Natural killer cell (primary cell): Measurements from ENCODE around the gene NWD2. TPM values are rescaled to one million over a fixed set of nuclear protein-coding genes. Genes with fewer than 3 reads are reported as not detected.

ENCODE experiments used
- ATAC-seq, 3 donors: fragments of 150-1000 bp in 2 of 3; fragments of 200-7000 bp in 1 of 3; cut with Tn5 transposase; 1 replicate in 1 of 3; 2 replicates in 2 of 3; pipeline ENCODE4 v1.10.0; 2021; ENCODE audit warnings: mild to moderate bottlenecking in 2 of 3, moderate library complexity in 2 of 3
- DNase-seq, 2 donors: peaks; one replicate each; pipeline versions ENCODE4 v3.0.0 to v3.0.0-alpha.2; 2013 to 2021; ENCODE audit warnings: mixed read lengths in 1 of 2
- H3K27ac ChIP-seq: one replicate; pipeline ENCODE4 v1.5.1; 2013; ENCODE audit warnings: mild to moderate bottlenecking, low read length
- H3K27me3 ChIP-seq: one replicate; pipeline ENCODE4 v1.6.1; 2013; ENCODE audit warnings: low read length; ENCODE audit not compliant: control insufficient read depth, insufficient read depth
- H3K36me3 ChIP-seq: one replicate; pipeline ENCODE4 v1.6.1; 2013; ENCODE audit warnings: low read length; ENCODE audit not compliant: control insufficient read depth, insufficient read depth
- H3K4me1 ChIP-seq: one replicate; pipeline ENCODE4 v1.6.1; 2013; ENCODE audit warnings: low read length; ENCODE audit not compliant: control insufficient read depth, insufficient read depth
- H3K4me3 ChIP-seq: one replicate; pipeline ENCODE4 v1.5.1; 2013; ENCODE audit warnings: low read length
- H3K9me3 ChIP-seq: one replicate; pipeline ENCODE4 v1.6.1; 2013; ENCODE audit warnings: low read length; ENCODE audit not compliant: control insufficient read depth, insufficient read depth
- H3K27ac Mint-ChIP-seq, 2 donors: one replicate each; pipeline ENCODE4 v1.8.0; 2022; ENCODE audit warnings: mild to moderate bottlenecking in 2 of 2, mixed read lengths in 2 of 2, moderate library complexity in 1 of 2
- H3K27me3 Mint-ChIP-seq, 2 donors: one replicate each; pipeline ENCODE4 v1.8.0; 2022; ENCODE audit warnings: low read depth in 2 of 2, mixed read lengths in 2 of 2
- H3K36me3 Mint-ChIP-seq: one replicate; pipeline ENCODE4 v1.8.0; 2022; ENCODE audit warnings: mixed read lengths
- H3K4me1 Mint-ChIP-seq, 2 donors: one replicate each; pipeline ENCODE4 v1.8.0; 2022; ENCODE audit warnings: mixed read lengths in 2 of 2
- H3K4me3 Mint-ChIP-seq: one replicate; pipeline ENCODE4 v1.8.0; 2022; ENCODE audit warnings: mild to moderate bottlenecking, moderate library complexity, mixed read lengths
- H3K9me3 Mint-ChIP-seq, 2 donors: one replicate each; pipeline ENCODE4 v1.8.0; 2022; ENCODE audit warnings: mixed read lengths in 2 of 2
- WGBS: methylation state at CpG from one replicate; pipeline ENCODE4 v1.1.7; 2013; ENCODE audit warnings: missing lambda C conversion rate; ENCODE audit not compliant: insufficient coverage; 5-methylcytosine and 5-hydroxymethylcytosine counted together
- intact Hi-C: fragments of 100-400 bp; cut with micrococcal nuclease; formaldehyde crosslinking; loops from one replicate; pipeline ENCODE4 v1.14.2; 2022
- total RNA-seq, 4 donors: library from RNA; stranded (reverse); fragments of 120-200 nt in 1 of 4; gene quantifications; one replicate each; pipeline versions ENCODE4 v1.2.3 to v1.2.4, GENCODE V29; 2013 to 2022
- TF ChIP-seq, protein P1 (sequence below): fragments of 200-600 bp; IDR thresholded peaks from one replicate; pipeline ENCODE4 v1.8.0; 2022; ENCODE audit warnings: antibody characterized with exemption

NWD2 gene
- total RNA-seq, 3 donors from 2014 or later (not counting 1 experiment from before 2014, with no cell fraction given) = not detected

DNA sequence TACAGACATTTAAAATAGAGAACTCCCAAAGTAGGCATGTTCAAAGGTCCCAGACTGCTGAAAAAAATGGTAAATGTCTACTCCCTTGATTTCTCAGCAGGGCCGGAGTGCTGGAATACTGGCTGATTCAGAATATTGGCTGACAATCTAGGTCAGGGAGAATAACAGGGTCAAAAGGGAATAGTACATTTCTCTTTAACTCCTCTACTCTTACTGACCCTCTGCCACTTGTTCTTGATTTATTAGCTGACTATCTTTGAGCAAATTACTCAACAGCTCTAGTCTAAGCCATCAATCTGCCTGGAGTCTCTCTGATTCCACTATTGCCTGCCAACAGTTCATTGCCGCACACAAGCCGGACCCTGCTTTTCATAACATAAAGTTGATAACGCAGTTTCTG is 19.7 kb upstream of the NWD2 start:
- Mint-ChIP-seq H3K9me3 (peaks cover 0 to 4% of the 10 kb centered on the region in 2 donors), H3K27me3 (no peaks in the 10 kb centered on the region), H3K4me1 (no peaks in the 10 kb centered on the region), H3K4me3 (no peak overlapping the region), H3K27ac (no peak overlapping the region), H3K36me3 (no peaks in the 10 kb centered on the region)
- H3K36me3 ChIP-seq = no peaks in the 10 kb centered on the region
- H3K9me3 ChIP-seq = no peaks in the 10 kb centered on the region
- no peaks in the 10 kb centered on the region for H3K27me3 ChIP-seq
- DNase-seq = no peak
- H3K4me1 ChIP-seq = no peaks in the 10 kb centered on the region
- no peak for ATAC-seq
- H3K27ac ChIP-seq = no peak overlapping the region
- TF ChIP-seq, protein P1, sequence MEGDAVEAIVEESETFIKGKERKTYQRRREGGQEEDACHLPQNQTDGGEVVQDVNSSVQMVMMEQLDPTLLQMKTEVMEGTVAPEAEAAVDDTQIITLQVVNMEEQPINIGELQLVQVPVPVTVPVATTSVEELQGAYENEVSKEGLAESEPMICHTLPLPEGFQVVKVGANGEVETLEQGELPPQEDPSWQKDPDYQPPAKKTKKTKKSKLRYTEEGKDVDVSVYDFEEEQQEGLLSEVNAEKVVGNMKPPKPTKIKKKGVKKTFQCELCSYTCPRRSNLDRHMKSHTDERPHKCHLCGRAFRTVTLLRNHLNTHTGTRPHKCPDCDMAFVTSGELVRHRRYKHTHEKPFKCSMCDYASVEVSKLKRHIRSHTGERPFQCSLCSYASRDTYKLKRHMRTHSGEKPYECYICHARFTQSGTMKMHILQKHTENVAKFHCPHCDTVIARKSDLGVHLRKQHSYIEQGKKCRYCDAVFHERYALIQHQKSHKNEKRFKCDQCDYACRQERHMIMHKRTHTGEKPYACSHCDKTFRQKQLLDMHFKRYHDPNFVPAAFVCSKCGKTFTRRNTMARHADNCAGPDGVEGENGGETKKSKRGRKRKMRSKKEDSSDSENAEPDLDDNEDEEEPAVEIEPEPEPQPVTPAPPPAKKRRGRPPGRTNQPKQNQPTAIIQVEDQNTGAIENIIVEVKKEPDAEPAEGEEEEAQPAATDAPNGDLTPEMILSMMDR = no peak
- intact Hi-C loops = no loop called here
- no peak overlapping the region for H3K4me3 ChIP-seq
- 93% methylated on average over 4 of the region's 4 CpGs for WGBS

- H3K4me3 ChIP-seq = no peak overlapping the region
- no peaks in the 10 kb centered on the region for H3K27me3 ChIP-seq
- DNase-seq (no peak), ATAC-seq (no peak)
- intact Hi-C loops = no loop called here
- Mint-ChIP-seq H3K27ac (no peak overlapping the region), H3K9me3 (peaks cover 0 to under 1% of the 10 kb centered on the region in 2 donors), H3K4me1 (no peaks in the 10 kb centered on the region), H3K4me3 (no peak overlapping the region), H3K27me3 (no peaks in the 10 kb centered on the region), H3K36me3 (no peaks in the 10 kb centered on the region)
- no peak overlapping the region for H3K27ac ChIP-seq
- TF ChIP-seq, protein P1 = no peak
- H3K4me1 ChIP-seq = no peaks in the 10 kb centered on the region
- H3K36me3 ChIP-seq = no peaks in the 10 kb centered on the region
- no peaks in the 10 kb centered on the region for H3K9me3 ChIP-seq
- 55% methylated on average over 2 of the region's 2 CpGs for WGBS
Observed at GRCh38 chr4:37225778-37226177, 18.8 kb upstream of the NWD2 start.

DNA sequence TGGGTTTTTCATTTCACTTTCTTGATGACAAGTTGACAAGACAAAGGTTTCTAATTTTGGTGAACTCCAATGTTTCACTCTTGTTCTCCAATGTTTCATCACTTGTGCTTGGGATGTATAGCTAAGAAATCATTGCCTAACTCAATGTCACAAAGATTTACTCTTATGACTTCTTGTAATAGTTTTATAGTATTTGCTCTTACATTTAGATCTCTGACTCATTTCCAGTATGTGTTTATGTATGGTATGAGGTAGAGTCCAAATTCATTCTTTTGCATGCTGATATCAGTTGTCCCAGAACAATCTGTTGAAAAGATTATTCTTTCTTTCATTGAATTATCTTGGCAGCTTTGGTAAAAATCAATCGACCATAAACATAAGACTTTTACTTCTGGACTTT is 12.2 kb upstream of the NWD2 start:
- ATAC-seq (no peak), DNase-seq (no peak)
- 100% methylated on average over 1 of the region's 1 CpG for WGBS
- Mint-ChIP-seq H3K4me1 (no peaks in the 10 kb centered on the region), H3K36me3 (no peaks in the 10 kb centered on the region), H3K4me3 (no peak overlapping the region), H3K27ac (no peak overlapping the region), H3K9me3 (peaks cover 4% of the 10 kb centered on the region in 2 donors), H3K27me3 (no peaks in the 10 kb centered on the region)
- intact Hi-C loops = no loop called here
- Histone ChIP-seq H3K27ac (no peak overlapping the region), H3K9me3 (no peaks in the 10 kb centered on the region), H3K4me1 (no peaks in the 10 kb centered on the region), H3K36me3 (no peaks in the 10 kb centered on the region), H3K27me3 (no peaks in the 10 kb centered on the region), H3K4me3 (no peak overlapping the region)
- TF ChIP-seq, protein P1 = no peak

DNA sequence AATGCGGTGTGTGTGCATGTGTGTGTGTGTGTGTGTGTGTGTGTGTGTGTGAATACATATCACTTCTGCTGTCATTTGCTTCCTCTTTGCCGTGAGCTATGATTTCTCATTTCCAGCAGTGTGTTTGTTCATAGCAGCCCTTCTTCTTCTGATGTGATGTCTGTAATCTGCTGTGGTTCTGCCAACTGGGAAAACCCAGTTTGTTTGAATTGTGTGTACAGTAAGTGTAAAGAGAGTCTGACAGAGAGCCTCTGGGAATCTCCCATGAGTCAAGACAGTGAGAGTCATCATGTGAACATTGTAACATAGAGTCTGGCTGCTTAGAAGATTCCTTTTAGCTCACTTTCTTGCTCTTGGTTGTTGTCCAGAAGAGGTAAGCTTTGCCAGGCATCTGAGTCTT is 8.4 kb upstream of the NWD2 start:
- H3K4me3 ChIP-seq = no peak overlapping the region
- no peak overlapping the region for H3K27ac ChIP-seq
- no peaks in the 10 kb centered on the region for H3K4me1 ChIP-seq
- peaks cover 4% of the 10 kb centered on the region in 2 donors for H3K9me3 Mint-ChIP-seq
- H3K9me3 ChIP-seq = no peaks in the 10 kb centered on the region
- no peaks in the 10 kb centered on the region for H3K27me3 ChIP-seq
- TF ChIP-seq, protein P1 = no peak
- no peak for DNase-seq
- H3K4me1 Mint-ChIP-seq = no peaks in the 10 kb centered on the region
- 61% methylated on average over 2 of the region's 2 CpGs for WGBS
- no peaks in the 10 kb centered on the region for H3K27me3 Mint-ChIP-seq
- H3K36me3 ChIP-seq = no peaks in the 10 kb centered on the region
- no peaks in the 10 kb centered on the region for H3K36me3 Mint-ChIP-seq
- no peak for ATAC-seq
- no peak overlapping the region for H3K4me3 Mint-ChIP-seq
- H3K27ac Mint-ChIP-seq = no peak overlapping the region
- intact Hi-C loops = no loop called here
